Prostate gland (tissue), 2 donors: ENCODE results near the gene SGPL1.

ENCODE experiments used
- CTCF ChIP-seq, 4 experiments: fragments of 200-600 bp in 2 of 4; fragments of 450-650 bp in 2 of 4; sonication (generic) in 2 of 4; IDR thresholded peaks; 1 replicate in 3 of 4; 2 replicates in 1 of 4; pipeline ENCODE4 v1.5.1; 2016 to 2019; ENCODE audit warnings: antibody characterized with exemption in 4 of 4, mild to moderate bottlenecking in 2 of 4, moderate library complexity in 2 of 4
- POLR2A ChIP-seq: fragments of 450-650 bp; IDR thresholded peaks from one replicate; pipeline ENCODE4 v1.6.1; 2016; ENCODE audit warnings: antibody characterized with exemption, mild to moderate bottlenecking

- TF ChIP-seq POLR2A (no peak), CTCF (IDR thresholded peaks at IDR 0.05) (no peak)
Observed at GRCh38 chr10:70915806-70916205, 100.1 kb downstream of the SGPL1 start.
